ENCODE measurements around the gene MAP4K3. TPM values are rescaled to one million over a fixed set of nuclear protein-coding genes. Genes with fewer than 3 reads are reported as not detected.

The MAP4K3 gene
- total RNA-seq, 2 experiments from 2014 or later, result 12.4 to 17.5 TPM

DNA sequence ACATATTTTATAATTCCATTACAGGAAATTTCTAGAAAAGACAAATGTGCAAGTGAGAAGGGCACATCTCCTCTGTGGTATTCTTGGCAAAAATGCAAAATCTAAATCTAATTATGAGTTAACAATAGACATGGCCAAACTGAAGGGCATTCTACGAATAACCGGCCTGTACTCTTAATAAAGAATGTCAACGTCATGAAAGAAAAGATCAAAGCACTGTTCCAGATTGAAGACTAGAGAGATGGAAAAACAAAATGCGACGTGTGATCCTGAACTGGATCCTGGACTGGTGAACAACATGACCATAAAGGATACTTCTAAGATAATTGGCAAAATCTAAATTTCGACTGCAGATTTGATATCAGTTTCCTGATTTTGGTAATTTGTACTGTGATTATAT, 196.3 kb downstream of the MAP4K3 start:
- CTCF ChIA-PET (ENCODE audit: unreplicated experiment), result no interaction called here
- Histone ChIP-seq H2AFZ (ENCODE audit: low read length) (no peak overlapping the region), H3K36me3 (ENCODE audit: insufficient read depth, low read length) (no peaks in the 10 kb centered on the region), H3K4me3 (ENCODE audit: low read depth, low read length, poor library complexity, severe bottlenecking) (no peak overlapping the region), H3K9me3 (ENCODE audit: low read length) (no peaks in the 10 kb centered on the region; the same call in 1 of the 2 replicates), H3K79me2 (ENCODE audit: insufficient read depth, low read depth, low read length) (no peaks in the 10 kb centered on the region), H3K4me2 (ENCODE audit: low read length) (no peak overlapping the region), H4K20me1 (ENCODE audit: insufficient read depth, low read length) (no peaks in the 10 kb centered on the region), H3K9me2 (ENCODE audit: insufficient read depth, low read length) (no peaks in the 10 kb centered on the region), H3K4me1 (ENCODE audit: insufficient read depth, low read length, poor library complexity, severe bottlenecking) (no peaks in the 10 kb centered on the region), H3K27ac (ENCODE audit: low read depth, low read length, poor library complexity, severe bottlenecking) (no peak overlapping the region)
- BruUV-seq (replicated peaks), result no TSS peak
- DNase-seq (ENCODE audit: low spot score), result no peak
- intact Hi-C loops (cut with micrococcal nuclease; ENCODE audit: unreplicated experiment), result no loop called here
- TF ChIP-seq, protein P1, sequence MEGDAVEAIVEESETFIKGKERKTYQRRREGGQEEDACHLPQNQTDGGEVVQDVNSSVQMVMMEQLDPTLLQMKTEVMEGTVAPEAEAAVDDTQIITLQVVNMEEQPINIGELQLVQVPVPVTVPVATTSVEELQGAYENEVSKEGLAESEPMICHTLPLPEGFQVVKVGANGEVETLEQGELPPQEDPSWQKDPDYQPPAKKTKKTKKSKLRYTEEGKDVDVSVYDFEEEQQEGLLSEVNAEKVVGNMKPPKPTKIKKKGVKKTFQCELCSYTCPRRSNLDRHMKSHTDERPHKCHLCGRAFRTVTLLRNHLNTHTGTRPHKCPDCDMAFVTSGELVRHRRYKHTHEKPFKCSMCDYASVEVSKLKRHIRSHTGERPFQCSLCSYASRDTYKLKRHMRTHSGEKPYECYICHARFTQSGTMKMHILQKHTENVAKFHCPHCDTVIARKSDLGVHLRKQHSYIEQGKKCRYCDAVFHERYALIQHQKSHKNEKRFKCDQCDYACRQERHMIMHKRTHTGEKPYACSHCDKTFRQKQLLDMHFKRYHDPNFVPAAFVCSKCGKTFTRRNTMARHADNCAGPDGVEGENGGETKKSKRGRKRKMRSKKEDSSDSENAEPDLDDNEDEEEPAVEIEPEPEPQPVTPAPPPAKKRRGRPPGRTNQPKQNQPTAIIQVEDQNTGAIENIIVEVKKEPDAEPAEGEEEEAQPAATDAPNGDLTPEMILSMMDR (conservative IDR thresholded peaks at IDR 0.05; ENCODE audit: low read length), result no peak
- no peak for TF ChIP-seq EZH2phosphoT487 (IDR thresholded peaks at IDR 0.05; ENCODE audit: borderline replicate concordance, low read depth, low read length)
- POLR2A ChIA-PET, result no interaction called here

DNA sequence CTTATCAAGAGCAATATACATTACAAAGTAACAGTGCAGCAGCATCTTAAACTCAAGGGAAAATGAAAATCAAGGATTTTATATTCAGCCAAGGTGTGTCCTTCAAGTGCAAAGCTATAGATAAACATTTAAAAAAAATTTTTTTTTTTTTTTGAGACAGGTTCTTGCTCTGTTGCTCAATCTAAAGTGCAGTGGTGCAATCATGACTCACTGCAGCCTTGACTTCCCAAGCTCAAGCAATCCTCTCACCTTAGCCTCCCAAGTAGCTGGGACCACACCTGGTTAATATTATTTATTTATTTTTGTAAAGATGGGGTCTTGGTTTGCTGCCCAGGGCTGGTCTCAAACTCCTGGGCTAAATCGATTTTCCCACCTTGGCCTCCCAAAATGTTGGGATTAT, 202.3 kb downstream of the MAP4K3 start:
- intact Hi-C loops (cut with micrococcal nuclease; ENCODE audit: unreplicated experiment), result no loop called here
- Histone ChIP-seq H3K27ac (ENCODE audit: low read depth, low read length, poor library complexity, severe bottlenecking) (no peak overlapping the region), H3K9me2 (ENCODE audit: insufficient read depth, low read length) (no peaks in the 10 kb centered on the region), H3K4me3 (ENCODE audit: low read depth, low read length, poor library complexity, severe bottlenecking) (no peak overlapping the region), H3K4me1 (ENCODE audit: insufficient read depth, low read length, poor library complexity, severe bottlenecking) (no peaks in the 10 kb centered on the region), H4K20me1 (ENCODE audit: insufficient read depth, low read length) (no peaks in the 10 kb centered on the region), H3K36me3 (ENCODE audit: insufficient read depth, low read length) (no peaks in the 10 kb centered on the region), H2AFZ (ENCODE audit: low read length) (no peak overlapping the region), H3K9me3 (ENCODE audit: low read length) (no peaks in the 10 kb centered on the region; the same call in 1 of the 2 replicates), H3K79me2 (ENCODE audit: insufficient read depth, low read depth, low read length) (no peaks in the 10 kb centered on the region), H3K4me2 (ENCODE audit: low read length) (no peak overlapping the region)
- TF ChIP-seq EZH2phosphoT487 (IDR thresholded peaks at IDR 0.05; ENCODE audit: borderline replicate concordance, low read depth, low read length), result no peak
- TF ChIP-seq, protein P1 (conservative IDR thresholded peaks at IDR 0.05; ENCODE audit: low read length), result no peak
- POLR2A ChIA-PET, result interaction anchor here (0.7 kb wide), 1 partner anchor 246 kb away, joined by 3 read pairs; no protein-coding TSS in a partner anchor
- CTCF ChIA-PET (ENCODE audit: unreplicated experiment), result no interaction called here
- no peak for DNase-seq (ENCODE audit: low spot score)
- BruUV-seq (replicated peaks), result no TSS peak

DNA sequence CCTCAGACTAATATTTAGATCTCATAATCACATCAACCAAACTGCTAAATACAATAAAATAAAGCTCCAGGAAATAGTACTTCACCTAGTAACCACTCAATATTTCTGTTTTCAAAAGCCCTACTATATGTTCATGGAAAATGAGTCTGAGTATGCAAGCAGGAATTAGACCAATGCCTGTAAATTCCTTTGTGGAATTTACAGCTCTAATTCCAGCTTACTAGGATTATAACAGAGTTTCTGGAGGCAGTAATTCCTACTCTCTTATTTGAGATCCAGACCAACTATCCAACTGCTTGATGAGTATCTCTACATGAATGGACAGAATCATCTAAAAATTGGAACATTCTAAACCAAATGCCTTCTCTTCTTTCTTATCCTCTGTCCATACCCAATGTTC, 204.9 kb downstream of the MAP4K3 start:
- POLR2A ChIA-PET, result interaction anchor here (0.7 to 1.3 kb wide), 3 partner anchors 26 to 256 kb away, joined by 3 to 4 read pairs (median 3); no protein-coding TSS in a partner anchor
- intact Hi-C loops (cut with micrococcal nuclease; ENCODE audit: unreplicated experiment), result no loop called here
- CTCF ChIA-PET (ENCODE audit: unreplicated experiment), result interaction anchor here (0.9 kb wide), 1 partner anchor 285 kb away, joined by 3 read pairs; no protein-coding TSS in a partner anchor

More for the DNA sequence above, 204.9 kb downstream of the MAP4K3 start:
- no peak overlapping the region for H3K4me2 ChIP-seq (ENCODE audit: low read length)
- H3K4me3 ChIP-seq (ENCODE audit: low read depth, low read length, poor library complexity, severe bottlenecking), result no peak overlapping the region
- no peaks in the 10 kb centered on the region; the same call in 1 of the 2 replicates for H3K9me3 ChIP-seq (ENCODE audit: low read length)
- TF ChIP-seq EZH2phosphoT487 (IDR thresholded peaks at IDR 0.05; ENCODE audit: borderline replicate concordance, low read depth, low read length), result no peak
- TF ChIP-seq, protein P1 (conservative IDR thresholded peaks at IDR 0.05; ENCODE audit: low read length), result no peak
- H3K79me2 ChIP-seq (ENCODE audit: insufficient read depth, low read depth, low read length), result no peaks in the 10 kb centered on the region
- H2AFZ ChIP-seq (ENCODE audit: low read length), result no peak overlapping the region
- H3K9me2 ChIP-seq (ENCODE audit: insufficient read depth, low read length), result no peaks in the 10 kb centered on the region
- H3K36me3 ChIP-seq (ENCODE audit: insufficient read depth, low read length), result no peaks in the 10 kb centered on the region
- H3K4me1 ChIP-seq (ENCODE audit: insufficient read depth, low read length, poor library complexity, severe bottlenecking), result peaks cover 7% of the 10 kb centered on the region
- DNase-seq (ENCODE audit: low spot score), result no peak
- no peaks in the 10 kb centered on the region for H4K20me1 ChIP-seq (ENCODE audit: insufficient read depth, low read length)
- no peak overlapping the region for H3K27ac ChIP-seq (ENCODE audit: low read depth, low read length, poor library complexity, severe bottlenecking)
- no TSS peak for BruUV-seq (replicated peaks)
